Mucosa of rectum (tissue), 2 donors: ENCODE results near the gene SASH1.

ENCODE experiments used
- H3K27ac ChIP-seq, 2 donors: one replicate each; pipeline ENCODE4 v1.7.0; 2013; ENCODE audit warnings: inconsistent platforms in 2 of 2, low read depth in 2 of 2, low read length in 2 of 2
- H3K27me3 ChIP-seq, 2 donors: one replicate each; pipeline ENCODE4 v1.7.0; 2013; ENCODE audit warnings: low read length in 2 of 2; ENCODE audit not compliant: control insufficient read depth in 2 of 2, insufficient read depth in 2 of 2
- H3K36me3 ChIP-seq, 2 donors: one replicate each; pipeline ENCODE4 v1.7.0; 2013; ENCODE audit warnings: low read length in 2 of 2; ENCODE audit not compliant: control insufficient read depth in 2 of 2, insufficient read depth in 2 of 2
- H3K4me1 ChIP-seq, 2 donors: one replicate each; pipeline ENCODE4 v1.7.0; 2013; ENCODE audit warnings: low read length in 2 of 2, mild to moderate bottlenecking in 1 of 2; ENCODE audit not compliant: control insufficient read depth in 2 of 2, insufficient read depth in 2 of 2
- H3K4me3 ChIP-seq, 2 donors: one replicate each; pipeline ENCODE4 v1.7.0; 2013; ENCODE audit warnings: low read length in 2 of 2
- H3K9ac ChIP-seq, 2 donors: one replicate each; pipeline ENCODE4 v1.7.0; 2013; ENCODE audit warnings: low read length in 2 of 2, low read depth in 1 of 2, mild to moderate bottlenecking in 1 of 2
- H3K9me3 ChIP-seq, 2 donors: one replicate each; pipeline ENCODE4 v1.7.0; 2013; ENCODE audit warnings: low read length in 2 of 2; ENCODE audit not compliant: control insufficient read depth in 2 of 2
- donor health status: healthy.
- donor health status: Normal muscosa, but diverticular disease.

The SASH1 gene

DNA sequence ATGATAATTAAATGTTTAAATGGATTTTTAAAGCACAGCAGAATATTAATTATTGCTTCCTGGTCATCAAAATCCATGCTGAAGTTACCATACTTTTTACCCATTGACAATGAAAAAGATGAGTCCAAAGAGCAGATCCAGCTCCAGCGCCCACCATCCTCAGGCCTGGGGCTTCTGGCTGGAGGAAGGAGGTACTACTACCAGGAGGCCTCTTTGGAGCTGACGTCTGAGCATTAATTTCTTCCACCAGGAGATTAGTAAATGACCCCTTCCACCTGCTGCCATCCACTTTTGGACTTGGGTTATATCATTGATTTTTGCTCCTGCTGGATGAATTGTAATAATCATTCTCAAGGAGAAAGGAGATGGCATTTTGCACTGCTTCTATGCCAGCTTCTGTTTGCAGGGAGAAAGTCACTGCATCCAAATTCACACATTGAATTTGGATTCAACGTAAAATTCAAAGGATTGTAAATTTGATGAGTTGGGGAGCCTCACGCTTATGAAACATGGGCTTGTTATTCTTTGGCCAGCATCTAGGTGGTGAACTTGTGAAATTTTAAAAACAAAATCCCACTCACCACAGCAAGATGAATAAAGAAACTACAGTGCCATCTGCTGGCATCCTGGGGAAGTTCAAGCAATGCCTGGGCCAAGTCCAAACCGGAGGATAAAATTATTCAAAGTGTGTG is 121.8 kb downstream of the SASH1 start:
- H3K27me3 ChIP-seq, result no peaks in the 10 kb centered on the region
- no peaks in the 10 kb centered on the region for H3K9me3 ChIP-seq
- H3K4me3 ChIP-seq, result no peak overlapping the region
- H3K36me3 ChIP-seq, result no peaks in the 10 kb centered on the region
- no peaks in the 10 kb centered on the region for H3K4me1 ChIP-seq
- H3K9ac ChIP-seq, result no peak overlapping the region
- no peak overlapping the region for H3K27ac ChIP-seq

DNA sequence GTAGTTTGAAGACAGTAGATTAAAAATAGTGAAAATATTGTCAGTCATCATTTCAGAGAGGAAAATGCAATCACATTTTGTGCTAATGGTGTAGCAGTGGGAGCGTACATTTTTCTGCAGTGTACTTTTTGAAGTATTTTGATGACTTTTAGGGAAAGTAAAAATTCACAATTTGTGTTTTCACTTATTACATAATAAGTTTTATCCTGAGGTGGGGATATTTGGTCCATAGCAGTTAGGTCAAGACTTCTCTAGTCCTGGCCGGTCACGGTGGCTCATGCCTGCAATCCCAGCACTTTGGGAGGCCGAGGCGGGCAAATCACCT is 122.3 kb downstream of the SASH1 start:
- H3K27ac ChIP-seq, result no peak overlapping the region
- no peaks in the 10 kb centered on the region for H3K4me1 ChIP-seq
- H3K4me3 ChIP-seq, result no peak overlapping the region
- H3K36me3 ChIP-seq, result no peaks in the 10 kb centered on the region
- H3K27me3 ChIP-seq, result no peaks in the 10 kb centered on the region
- no peaks in the 10 kb centered on the region for H3K9me3 ChIP-seq
- no peak overlapping the region for H3K9ac ChIP-seq

DNA sequence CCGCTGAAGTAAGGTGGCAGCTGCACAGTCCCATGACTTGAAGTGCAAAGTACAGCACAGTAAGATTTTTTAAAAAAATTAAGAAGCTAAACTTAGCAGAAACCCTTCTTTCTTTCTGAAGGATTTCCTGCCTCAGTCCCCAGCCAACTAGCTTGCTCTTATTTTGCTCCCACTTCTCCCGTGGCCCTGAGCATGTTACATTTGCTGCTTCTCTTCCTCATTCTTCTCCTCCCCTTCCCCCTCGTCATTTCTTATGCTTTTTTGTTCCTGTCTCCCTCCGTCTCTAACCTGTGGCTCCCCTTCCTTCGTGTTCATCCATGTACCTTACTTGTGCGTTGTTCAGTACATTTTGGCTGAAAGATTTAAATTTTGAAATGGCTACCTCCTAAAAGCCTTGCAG is 123.0 kb downstream of the SASH1 start:
- Histone ChIP-seq H3K9me3 (no peaks in the 10 kb centered on the region), H3K27me3 (no peaks in the 10 kb centered on the region), H3K9ac (peak overlapping the region in 1 of 2 donors; percentile 34), H3K36me3 (no peaks in the 10 kb centered on the region), H3K27ac (no peak overlapping the region), H3K4me3 (no peak overlapping the region), H3K4me1 (no peaks in the 10 kb centered on the region)

DNA sequence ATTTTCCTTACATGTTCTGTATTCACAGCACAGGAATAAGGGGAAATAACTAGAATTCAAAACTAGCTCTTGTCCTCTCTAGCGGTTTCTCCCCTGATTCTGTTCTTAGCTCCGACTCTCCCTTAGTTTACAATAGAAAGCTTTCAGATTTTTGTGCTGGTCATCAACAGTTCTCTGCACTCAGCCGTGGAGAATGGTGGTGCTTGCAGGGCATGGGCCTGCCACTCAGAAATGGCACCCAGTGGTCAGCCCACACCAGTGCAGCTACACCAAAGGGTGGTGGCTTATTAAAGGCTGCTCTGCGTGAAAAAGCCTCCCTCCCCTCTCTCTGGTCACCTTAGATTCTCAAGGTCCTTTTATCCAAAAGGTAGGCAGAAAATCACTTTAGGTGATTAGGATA is 123.5 kb downstream of the SASH1 start:
- H3K36me3 ChIP-seq, result no peaks in the 10 kb centered on the region
- H3K9ac ChIP-seq, result no peak overlapping the region
- no peaks in the 10 kb centered on the region for H3K4me1 ChIP-seq
- H3K4me3 ChIP-seq, result no peak overlapping the region
- H3K9me3 ChIP-seq, result no peaks in the 10 kb centered on the region
- no peak overlapping the region for H3K27ac ChIP-seq
- H3K27me3 ChIP-seq, result no peaks in the 10 kb centered on the region

DNA sequence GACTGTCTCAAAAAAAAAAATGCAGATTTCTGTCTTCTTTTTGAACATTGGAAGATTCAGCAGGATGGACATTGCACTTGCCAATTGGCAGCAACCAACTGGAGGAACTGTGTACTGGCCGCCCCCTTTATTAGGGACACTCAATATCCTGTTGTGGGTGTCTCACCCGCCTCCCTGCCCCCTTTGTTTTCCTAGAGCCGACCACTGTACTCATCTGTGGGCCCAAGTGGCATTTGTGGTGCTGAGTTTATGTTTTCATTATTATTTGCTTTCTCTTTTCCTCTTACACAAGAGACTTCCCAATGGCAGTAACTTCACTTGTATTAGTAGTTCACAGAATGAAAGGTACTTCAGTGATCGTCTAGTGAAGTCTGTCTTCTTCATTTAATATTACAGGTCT is 125.3 kb downstream of the SASH1 start:
- no peaks in the 10 kb centered on the region for H3K27me3 ChIP-seq
- H3K4me3 ChIP-seq, result no peak overlapping the region
- H3K36me3 ChIP-seq, result no peaks in the 10 kb centered on the region
- no peaks in the 10 kb centered on the region for H3K4me1 ChIP-seq
- no peaks in the 10 kb centered on the region for H3K9me3 ChIP-seq
- H3K27ac ChIP-seq, result no peak overlapping the region
- no peak overlapping the region for H3K9ac ChIP-seq

DNA sequence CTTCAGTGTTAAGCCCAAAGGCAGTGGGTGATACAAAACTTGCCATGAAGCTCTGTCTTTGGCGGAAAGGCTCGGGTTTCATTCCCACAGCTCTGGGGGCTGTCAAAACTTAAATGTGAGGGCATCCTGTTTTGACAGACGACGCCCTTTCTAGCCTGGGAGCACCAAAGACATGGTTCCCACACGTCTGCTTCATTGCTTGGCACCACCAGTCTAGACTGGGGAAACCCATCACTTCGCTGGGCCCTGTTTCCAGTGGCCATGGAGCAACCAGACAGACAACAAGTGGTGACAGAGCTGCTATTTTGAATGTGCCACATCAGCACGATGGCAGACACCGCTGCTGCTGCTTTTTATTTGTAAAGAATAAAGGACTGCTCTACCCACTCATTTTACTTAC is 127.5 kb downstream of the SASH1 start:
- Histone ChIP-seq H3K36me3 (peaks cover 0 to 2% of the 10 kb centered on the region in 2 donors), H3K9me3 (no peaks in the 10 kb centered on the region), H3K27ac (no peak overlapping the region), H3K4me1 (no peaks in the 10 kb centered on the region), H3K27me3 (no peaks in the 10 kb centered on the region), H3K9ac (no peak overlapping the region), H3K4me3 (no peak overlapping the region)

DNA sequence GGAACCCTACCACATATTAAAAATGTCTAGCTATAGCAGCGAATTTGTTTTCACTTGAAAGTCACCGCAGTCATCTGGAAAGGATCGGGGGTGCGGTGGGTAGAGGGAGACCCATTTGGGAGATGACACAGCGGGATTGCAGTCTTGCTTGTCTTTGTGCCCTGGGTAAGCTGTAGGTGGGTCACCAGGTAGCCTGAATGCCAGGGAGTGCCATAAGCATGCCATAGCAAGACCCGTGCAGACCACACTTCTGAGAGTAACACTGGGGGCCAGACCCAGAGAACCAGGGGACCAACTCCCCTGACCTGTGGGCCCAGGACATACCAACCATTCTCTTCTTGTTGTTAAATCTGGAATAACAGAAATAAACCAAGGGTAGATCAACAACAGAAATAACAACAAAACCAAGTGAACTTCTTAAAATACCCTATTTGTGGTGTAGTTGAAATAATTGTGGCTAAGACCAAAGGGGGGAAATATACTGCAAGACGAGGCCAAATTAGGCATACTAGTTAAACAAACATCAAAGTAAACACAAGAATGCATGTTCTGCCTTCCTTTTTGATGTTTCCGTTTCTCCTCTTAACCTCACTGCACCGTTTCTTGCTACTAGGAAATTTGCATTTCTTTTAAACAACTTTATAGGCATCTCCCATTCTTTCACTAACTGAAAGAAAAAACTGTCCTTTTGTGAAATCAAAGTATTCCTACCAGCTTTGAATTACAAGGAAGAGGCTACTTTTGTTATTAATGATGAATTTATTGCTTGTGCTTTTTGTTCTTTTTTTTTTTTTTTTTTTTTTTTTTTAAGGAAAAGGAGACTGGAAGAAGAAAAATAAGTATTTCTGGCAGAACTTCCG is 128.2 kb downstream of the SASH1 start:
- Histone ChIP-seq H3K27me3 (no peaks in the 10 kb centered on the region), H3K9me3 (no peaks in the 10 kb centered on the region), H3K9ac (no peak overlapping the region), H3K27ac (no peak overlapping the region), H3K4me1 (no peaks in the 10 kb centered on the region), H3K36me3 (peaks cover 0 to 6% of the 10 kb centered on the region in 2 donors), H3K4me3 (no peak overlapping the region)

DNA sequence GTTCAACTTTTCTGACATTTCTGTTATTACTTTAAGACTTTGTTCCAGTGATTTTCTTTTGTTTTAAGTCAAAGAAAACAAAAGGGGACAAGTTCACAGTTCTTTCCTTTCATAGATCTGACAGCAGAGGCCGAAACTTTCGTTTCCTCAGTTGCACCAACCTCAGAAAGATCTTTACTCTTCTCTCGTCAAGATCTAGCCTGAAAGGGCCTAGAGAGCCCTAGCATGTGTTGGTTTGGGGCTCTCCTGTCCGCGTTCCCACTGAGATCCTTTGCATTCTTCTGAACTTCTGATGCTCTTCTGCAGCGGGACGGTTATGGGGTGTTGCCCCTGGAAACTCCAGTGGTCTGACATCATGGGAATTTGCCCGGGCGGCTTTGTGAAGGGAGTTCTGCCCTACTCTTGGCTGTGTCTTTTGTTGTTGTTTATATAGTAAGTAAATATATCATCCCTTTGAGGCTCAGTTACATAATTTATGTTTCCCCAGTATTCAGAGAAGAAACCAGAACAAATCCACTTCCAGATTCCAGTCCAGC is 129.1 kb downstream of the SASH1 start:
- no peaks in the 10 kb centered on the region for H3K4me1 ChIP-seq
- no peak overlapping the region for H3K4me3 ChIP-seq
- no peak overlapping the region for H3K27ac ChIP-seq
- no peaks in the 10 kb centered on the region for H3K27me3 ChIP-seq
- H3K36me3 ChIP-seq, result peaks cover 0 to 8% of the 10 kb centered on the region in 2 donors
- H3K9me3 ChIP-seq, result no peaks in the 10 kb centered on the region
- no peak overlapping the region for H3K9ac ChIP-seq

DNA sequence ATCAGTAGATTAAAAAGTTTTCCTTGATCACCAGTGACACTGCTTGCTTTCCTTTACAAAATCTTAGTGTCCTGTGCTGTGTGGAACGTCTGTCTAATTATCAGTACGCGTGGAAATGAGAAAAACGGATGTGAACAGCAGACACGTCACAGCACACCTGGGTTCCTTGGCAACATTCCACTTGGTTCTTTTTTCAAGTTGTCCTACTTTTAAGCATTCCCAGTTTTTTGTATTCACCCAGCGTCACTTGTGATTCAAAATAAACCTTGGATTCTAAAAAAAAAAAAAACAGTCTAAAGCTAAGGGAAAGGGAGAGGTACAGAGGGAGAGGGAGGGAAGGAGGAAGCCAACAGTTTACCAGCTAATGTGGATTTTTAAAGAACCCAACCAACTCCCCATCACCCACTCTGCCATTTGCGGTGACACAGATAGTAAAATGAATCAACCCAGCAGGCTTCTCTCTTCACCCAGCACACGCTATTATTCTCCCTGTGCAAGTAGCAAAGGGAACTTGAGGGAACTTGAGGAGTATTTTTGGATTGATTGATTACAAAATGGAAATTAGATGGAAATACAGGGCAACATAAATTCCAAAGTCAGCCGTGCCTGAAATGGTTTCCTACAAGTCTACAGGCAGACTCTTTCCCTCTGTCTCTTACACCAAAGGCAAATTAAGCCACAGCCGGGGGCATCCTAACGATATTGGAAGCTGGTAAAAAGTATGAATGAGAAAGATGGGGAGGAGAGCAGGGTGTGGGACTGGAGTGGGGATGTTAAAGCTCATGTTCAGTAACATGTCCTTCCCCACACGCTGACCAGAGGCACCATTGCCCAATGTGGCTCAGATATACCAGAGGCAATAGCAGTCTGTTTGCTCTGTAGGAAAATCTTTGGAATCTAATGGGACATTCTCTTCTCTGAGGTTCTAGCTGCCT is 129.8 kb downstream of the SASH1 start:
- Histone ChIP-seq H3K27ac (no peak overlapping the region), H3K9me3 (no peaks in the 10 kb centered on the region), H3K9ac (no peak overlapping the region), H3K4me3 (no peak overlapping the region), H3K27me3 (no peaks in the 10 kb centered on the region), H3K4me1 (no peaks in the 10 kb centered on the region), H3K36me3 (peaks cover 0 to 8% of the 10 kb centered on the region in 2 donors)
